ENCODE data around the gene STOML1.
"Not testable (repeated sequence)": the region's sequence is repeated elsewhere in the genome, so short reads cannot be mapped to it uniquely, and the experiment has no call there.

STOML1 gene

DNA sequence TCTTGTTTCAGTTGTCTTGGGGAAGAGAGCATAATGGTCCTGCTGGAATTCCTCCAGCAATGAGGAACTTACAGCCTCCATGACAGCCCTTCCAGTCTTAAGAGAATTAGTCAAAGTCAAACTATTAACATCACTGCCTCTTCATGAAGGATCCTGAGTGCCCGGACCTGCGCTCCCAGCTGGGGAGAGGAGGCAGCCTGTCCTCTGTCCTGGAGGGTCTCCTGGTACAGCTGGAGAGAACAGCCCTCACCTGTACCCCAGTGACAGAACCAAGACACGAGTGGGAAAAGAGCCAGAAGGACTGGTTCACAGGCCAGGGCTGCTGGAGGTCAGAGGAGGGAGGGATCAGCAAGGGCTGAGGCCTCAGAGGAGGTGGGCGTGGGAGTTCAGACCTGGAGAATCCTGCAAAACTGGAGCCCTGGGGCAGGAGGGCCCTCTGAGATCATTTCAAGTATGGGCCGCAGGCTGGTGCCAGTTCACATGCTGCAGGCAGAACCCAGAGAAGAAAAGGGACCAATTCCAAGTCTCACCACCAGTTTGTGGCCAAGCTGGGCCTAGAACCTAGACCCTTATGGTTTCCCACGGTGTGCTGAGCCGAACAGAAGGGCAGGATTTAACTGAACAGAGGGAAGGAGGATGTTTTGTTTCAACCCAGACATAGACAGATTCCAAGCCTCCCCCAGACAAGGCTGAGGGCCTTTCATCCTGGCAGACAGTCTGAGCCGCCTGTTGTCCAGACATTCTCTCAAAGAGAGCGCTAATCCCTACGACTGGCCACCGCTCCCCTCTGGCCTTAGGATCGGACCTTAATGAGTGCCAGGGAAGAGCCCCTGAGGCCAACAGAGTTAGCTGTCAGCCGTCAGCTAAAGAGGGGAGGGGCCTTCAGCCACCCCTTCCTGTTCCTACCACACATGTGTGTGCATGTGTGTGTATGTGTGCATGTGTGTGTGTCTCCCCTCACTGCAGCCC lies 47.6 kb downstream of the STOML1 start:
- no peak overlapping the region for H3K27ac Mint-ChIP-seq
- H3K36me3 Mint-ChIP-seq: no peaks in the 10 kb centered on the region
- peaks cover 4% of the 10 kb centered on the region for H3K27me3 Mint-ChIP-seq
- H3K9me3 Mint-ChIP-seq: no peaks in the 10 kb centered on the region
- DNase-seq (ENCODE audit: low spot score in 2 of 2): no peak
- ATAC-seq (ENCODE audit: low read depth): no peak
- H3K4me1 Mint-ChIP-seq: peaks cover 18% of the 10 kb centered on the region
- H3K4me3 Mint-ChIP-seq: no peak overlapping the region

DNA sequence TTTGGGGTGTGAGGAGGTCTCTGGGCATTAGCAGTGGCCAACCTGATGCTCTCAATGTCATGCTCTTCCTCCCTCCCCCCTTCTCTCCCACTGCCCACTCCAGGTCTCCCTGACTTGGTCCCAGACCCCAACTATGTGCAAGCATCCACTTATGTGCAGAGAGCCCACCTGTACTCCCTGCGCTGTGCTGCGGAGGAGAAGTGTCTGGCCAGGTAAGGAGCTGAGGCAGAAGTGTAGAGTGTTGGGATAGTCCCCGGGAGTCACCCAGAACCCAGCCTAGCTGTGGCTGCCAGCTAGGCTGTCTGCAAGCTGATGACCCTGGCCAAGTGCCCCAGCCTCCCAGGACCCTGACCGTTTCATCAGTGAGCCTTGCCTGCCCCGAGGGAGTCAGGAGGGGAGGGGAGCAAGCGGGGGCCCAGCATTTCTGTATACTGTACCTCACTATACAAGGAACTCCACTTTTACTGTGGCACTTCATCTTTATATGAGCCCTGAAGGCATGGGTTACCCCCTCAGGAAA lies 49.3 kb downstream of the STOML1 start:
- no peak for ATAC-seq (ENCODE audit: low read depth)
- no peak overlapping the region for H3K27ac Mint-ChIP-seq
- no peaks in the 10 kb centered on the region for H3K36me3 Mint-ChIP-seq
- H3K9me3 Mint-ChIP-seq: no peaks in the 10 kb centered on the region
- no peak overlapping the region for H3K4me3 Mint-ChIP-seq
- no peak for DNase-seq (ENCODE audit: low spot score in 2 of 2)
- H3K27me3 Mint-ChIP-seq: peaks cover 4% of the 10 kb centered on the region
- peaks cover 18% of the 10 kb centered on the region for H3K4me1 Mint-ChIP-seq

DNA sequence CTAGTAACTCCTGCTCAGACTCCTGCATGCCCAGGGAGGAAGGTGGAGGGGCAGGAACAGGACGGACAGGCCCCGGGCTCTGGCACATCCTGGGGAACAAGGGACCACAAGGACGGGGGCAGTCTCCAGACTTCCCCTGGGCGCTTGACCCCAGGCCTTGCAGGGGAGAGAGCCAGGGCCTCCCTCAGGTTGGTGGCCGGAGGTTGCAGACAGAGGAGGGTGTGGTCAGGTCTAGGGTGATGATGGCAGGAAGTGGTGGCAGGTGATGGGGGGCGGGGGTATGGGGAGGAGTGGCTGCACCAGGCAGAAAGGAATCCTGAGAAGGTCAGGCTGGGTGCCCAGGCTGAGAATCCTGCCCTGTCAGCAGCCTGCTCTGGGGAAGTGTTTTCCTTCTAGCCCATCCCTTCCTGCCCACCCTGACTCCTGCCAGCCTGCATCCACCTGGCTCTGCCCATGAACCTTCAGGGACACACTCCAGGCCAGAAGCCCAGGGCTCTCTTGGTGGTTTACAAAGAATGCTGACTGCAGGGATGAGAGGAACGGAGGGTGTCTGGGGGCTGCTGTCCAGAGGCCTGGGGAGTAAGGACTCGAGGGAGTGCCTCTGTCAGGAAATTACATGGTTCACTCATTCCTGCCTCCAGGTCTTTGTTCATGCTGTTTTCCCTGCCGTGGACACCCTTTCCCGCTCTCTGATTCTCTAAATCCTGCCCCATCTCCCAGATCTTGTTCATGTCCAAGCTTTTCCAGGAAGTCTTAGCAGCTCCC lies 50.0 kb downstream of the STOML1 start:
- no peak for ATAC-seq (ENCODE audit: low read depth)
- H3K9me3 Mint-ChIP-seq: no peaks in the 10 kb centered on the region
- no peak for DNase-seq (ENCODE audit: low spot score in 2 of 2)

DNA sequence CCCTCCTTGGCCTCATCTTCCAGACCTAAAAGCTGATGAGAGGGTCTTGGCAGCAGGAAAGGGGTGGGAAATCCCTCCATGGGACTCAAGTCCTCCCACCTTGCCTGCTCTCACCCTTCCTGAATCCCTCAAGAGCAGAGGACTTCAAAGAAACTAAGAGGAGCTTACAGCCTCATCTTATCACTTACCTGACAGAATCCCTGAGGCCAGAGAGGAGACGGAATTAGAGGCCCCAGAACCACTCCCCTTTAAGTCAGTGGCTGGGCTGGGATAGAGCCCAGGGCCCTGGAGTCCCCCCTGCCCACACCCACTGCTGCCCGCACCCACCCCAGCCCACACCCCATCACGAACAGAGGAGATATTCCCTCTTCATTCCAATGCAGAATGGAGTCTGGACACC lies 50.6 kb downstream of the STOML1 start:
- DNase-seq (ENCODE audit: low spot score in 2 of 2): no peak
- Mint-ChIP-seq H3K4me1 (peaks cover 16% of the 10 kb centered on the region), H3K27ac (no peak overlapping the region), H3K4me3 (no peak overlapping the region), H3K27me3 (peaks cover 6% of the 10 kb centered on the region), H3K9me3 (no peaks in the 10 kb centered on the region), H3K36me3 (no peaks in the 10 kb centered on the region)
- no peak for ATAC-seq (ENCODE audit: low read depth)

More for the DNA sequence above, 50.0 kb downstream of the STOML1 start:
- Mint-ChIP-seq H3K27me3 (peaks cover 4% of the 10 kb centered on the region), H3K27ac (no peak overlapping the region), H3K4me3 (no peak overlapping the region), H3K4me1 (peaks cover 18% of the 10 kb centered on the region), H3K36me3 (no peaks in the 10 kb centered on the region)

DNA sequence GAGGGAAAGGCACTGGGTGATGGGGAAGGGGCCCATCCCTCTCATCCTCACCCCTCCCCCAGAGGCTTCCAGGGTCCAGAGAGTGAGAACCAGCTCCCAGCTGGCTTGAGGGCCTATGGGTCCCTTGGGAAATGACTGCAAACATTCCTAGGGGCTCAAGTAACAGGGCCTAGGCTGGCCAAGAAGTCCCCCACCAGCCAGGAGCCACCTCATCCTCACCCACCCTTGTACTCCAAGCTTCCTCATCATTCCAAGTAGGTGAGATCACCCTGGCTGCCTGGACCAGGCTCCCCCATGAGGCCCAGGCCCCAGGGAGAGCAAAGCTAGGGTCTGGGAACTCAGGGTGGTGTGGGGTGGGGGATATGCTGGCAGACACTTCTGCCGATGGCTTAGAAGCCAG lies 51.1 kb downstream of the STOML1 start:
- Mint-ChIP-seq H3K27me3 (peaks cover 7% of the 10 kb centered on the region), H3K36me3 (no peaks in the 10 kb centered on the region)
- ATAC-seq (ENCODE audit: low read depth): no peak

DNA sequence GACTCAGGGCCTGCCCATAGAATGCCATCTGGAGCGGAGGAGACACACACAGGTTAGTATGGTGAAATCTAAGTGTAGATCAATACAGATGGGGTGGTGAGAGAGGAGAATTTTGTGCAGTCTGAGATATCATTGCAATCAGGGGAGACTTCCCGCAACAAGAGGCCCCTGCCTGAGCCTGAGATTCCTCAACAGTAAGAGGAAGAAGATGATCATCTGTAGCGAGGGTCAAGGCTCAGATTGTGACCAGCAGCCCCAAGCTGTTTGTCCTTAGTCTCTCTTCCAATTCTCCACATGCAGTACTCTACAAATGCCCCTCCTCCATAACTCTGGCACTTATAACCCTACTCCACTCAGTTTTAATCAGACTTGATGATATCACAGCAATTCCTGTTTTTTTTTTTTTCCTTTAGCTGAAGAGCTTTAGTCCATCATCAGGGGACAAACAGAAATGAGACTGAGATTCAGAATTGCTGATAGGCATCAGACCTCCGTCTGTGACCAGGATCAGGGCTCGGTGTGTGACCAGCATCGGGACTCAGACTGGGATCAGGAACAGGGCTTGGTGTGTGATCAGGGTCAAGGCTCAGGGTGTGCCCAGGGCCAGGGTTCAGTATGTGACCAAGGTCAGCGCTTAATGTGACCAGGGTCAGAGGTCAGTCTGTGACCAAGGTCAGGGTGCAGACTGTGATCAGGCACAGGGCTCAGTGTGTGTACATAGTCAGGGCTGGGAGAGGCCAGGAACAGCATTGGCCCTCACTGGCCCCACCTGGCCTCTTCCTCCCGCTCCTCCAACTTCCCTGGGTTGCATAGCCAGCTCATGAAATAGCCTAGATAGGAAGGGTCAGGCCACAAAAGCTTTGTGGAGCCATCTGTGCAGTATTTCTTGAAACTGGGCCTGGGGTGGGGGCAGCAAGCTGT lies 51.8 kb downstream of the STOML1 start:
- no peak overlapping the region for H3K27ac Mint-ChIP-seq
- peaks cover 12% of the 10 kb centered on the region for H3K4me1 Mint-ChIP-seq
- H3K4me3 Mint-ChIP-seq: no peak overlapping the region
- no peaks in the 10 kb centered on the region for H3K36me3 Mint-ChIP-seq
- DNase-seq (ENCODE audit: low spot score in 2 of 2) (no peak), ATAC-seq (ENCODE audit: low read depth) (no peak)
- H3K9me3 Mint-ChIP-seq: no peaks in the 10 kb centered on the region
- peaks cover 6% of the 10 kb centered on the region for H3K27me3 Mint-ChIP-seq

More for the DNA sequence above, 51.1 kb downstream of the STOML1 start:
- no peak overlapping the region for H3K4me3 Mint-ChIP-seq
- H3K9me3 Mint-ChIP-seq: no peaks in the 10 kb centered on the region
- H3K4me1 Mint-ChIP-seq: peaks cover 14% of the 10 kb centered on the region
- no peak for DNase-seq (ENCODE audit: low spot score in 2 of 2)
- no peak overlapping the region for H3K27ac Mint-ChIP-seq

DNA sequence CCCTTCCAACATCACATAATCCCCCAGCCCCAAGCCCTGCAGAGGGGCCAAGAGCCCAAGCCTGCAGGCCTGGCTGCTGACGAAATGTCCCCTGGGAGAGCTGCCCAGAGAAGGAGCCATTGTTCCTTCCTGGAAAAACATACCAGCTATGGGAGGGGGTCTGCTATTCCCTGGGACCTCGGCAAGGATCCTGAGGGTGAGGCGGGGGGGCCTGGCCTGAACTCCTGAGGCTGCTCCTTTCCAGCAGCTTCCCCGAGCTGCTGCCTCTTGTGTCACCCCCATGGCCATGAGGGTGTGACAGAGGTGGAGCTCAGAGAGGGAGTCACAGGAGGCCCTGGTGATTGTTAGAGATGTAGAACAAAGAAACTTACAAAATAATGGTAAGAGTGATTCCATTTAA lies 53.0 kb downstream of the STOML1 start:
- H3K9me3 Mint-ChIP-seq: no peaks in the 10 kb centered on the region
- peaks cover 7% of the 10 kb centered on the region for H3K27me3 Mint-ChIP-seq
- no peaks in the 10 kb centered on the region for H3K36me3 Mint-ChIP-seq
- H3K4me3 Mint-ChIP-seq: no peak overlapping the region
- DNase-seq (ENCODE audit: low spot score in 2 of 2): no peak
- no peak overlapping the region for H3K27ac Mint-ChIP-seq
- no peak for ATAC-seq (ENCODE audit: low read depth)
- H3K4me1 Mint-ChIP-seq: peaks cover 12% of the 10 kb centered on the region

DNA sequence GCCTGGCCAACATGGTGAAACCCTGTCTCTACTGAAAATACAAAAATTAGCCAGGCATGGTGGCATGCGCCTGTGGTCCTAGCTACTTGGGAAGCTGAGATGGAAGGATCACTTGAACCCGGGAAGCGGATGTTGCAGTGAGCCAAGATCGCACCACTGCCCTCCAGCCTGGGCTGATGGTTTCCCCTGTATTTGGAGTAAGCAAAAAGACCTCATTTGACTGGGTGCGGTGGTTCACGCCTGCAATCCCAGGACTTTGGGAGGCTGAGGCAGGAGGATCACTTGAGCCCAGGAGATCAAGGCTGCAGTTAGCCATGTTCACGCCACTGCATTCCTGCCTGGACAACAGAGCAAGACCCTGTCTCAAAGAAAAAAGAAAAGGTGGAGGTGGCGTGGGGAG lies 53.6 kb downstream of the STOML1 start:
- not testable (repeated sequence) for DNase-seq (ENCODE audit: low spot score in 2 of 2); ATAC-seq (ENCODE audit: low read depth); H3K27ac Mint-ChIP-seq; H3K9me3 Mint-ChIP-seq; H3K4me3 Mint-ChIP-seq; H3K27me3 Mint-ChIP-seq; H3K36me3 Mint-ChIP-seq
- peaks cover 12% of the 10 kb centered on the region for H3K4me1 Mint-ChIP-seq

DNA sequence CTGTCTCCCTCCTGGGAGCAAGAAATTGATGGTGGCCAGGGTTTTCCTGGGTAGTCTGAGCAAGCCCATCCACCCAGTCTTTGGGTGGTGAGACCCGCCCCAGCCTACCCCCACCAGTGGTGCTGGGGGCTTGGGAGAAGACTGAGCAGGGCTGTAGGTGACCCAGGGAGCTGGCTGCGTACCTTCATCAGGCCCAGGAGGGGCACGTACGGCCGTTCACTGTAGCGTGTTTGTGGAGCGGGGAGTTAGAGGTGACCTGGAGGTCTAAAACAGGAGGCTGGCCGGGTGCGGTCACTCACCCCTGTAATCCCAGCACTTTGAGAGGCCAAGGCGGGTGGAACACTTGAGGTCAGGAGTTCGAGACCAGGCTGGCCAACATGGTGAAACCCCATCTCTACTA lies 54.4 kb downstream of the STOML1 start:
- Mint-ChIP-seq H3K36me3 (no peaks in the 10 kb centered on the region), H3K27ac (no peak overlapping the region), H3K27me3 (peaks cover 9% of the 10 kb centered on the region), H3K4me3 (no peak overlapping the region), H3K9me3 (no peaks in the 10 kb centered on the region), H3K4me1 (peaks cover 12% of the 10 kb centered on the region)
- no peak for ATAC-seq (ENCODE audit: low read depth)
- DNase-seq (ENCODE audit: low spot score in 2 of 2): no peak

DNA sequence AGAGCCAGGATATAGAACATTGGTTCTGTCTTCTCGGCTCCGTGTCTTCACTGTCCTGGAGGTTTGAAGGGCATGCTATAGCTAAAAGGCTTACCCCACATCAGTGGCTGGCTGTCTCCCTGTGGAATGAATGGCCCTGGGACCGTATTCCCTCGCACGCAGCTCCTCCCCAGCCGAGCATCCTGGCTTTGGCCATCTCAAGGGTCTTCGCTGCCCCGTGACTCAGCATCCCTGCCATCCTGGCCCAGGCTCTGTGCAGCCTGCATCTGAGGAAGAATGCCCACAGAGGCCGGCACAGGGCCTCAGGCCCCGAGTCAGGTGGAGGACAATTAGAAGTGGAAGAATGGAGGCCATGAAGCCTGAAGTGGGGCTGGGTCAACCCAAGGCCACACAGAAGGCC lies 54.8 kb downstream of the STOML1 start:
- Mint-ChIP-seq H3K36me3 (no peaks in the 10 kb centered on the region), H3K27me3 (peaks cover 9% of the 10 kb centered on the region), H3K4me3 (no peak overlapping the region), H3K27ac (no peak overlapping the region), H3K9me3 (no peaks in the 10 kb centered on the region), H3K4me1 (peaks cover 8% of the 10 kb centered on the region)
- no peak for DNase-seq (ENCODE audit: low spot score in 2 of 2)
- ATAC-seq (ENCODE audit: low read depth): no peak

DNA sequence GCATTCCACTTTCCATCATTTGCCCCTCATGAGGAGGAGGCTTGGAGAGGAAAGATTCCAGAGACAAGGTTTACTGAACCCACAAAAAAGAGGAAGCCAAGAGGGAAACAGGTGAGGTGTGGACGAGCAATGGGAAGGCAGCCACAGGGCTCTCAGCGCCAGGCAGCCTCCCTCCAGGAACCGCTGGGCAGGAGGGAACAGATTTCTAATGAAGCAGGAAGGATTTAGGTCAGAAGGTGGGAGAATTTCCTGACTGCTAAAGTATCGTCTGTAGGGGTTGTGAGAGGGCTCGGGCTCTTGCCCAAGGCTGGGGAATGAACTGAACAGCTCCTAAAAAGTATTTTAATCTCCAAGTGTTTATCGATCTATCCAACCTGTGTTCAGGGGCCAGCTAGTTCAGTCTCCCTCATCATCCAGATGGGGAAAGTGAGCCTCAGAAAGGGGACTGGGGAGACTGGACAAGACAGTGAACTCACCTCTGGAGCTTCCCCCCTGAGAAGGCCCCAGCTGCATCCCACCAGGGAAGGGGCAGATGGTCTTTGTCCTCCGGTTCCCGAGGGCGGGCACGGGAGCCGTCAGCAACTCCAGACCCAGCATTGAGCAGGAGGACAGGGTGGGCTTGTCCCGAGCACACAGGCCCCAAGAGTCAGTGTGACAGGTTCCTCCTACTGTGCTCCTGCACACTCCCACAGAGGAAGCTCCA lies 55.4 kb downstream of the STOML1 start:
- H3K4me3 Mint-ChIP-seq: no peak overlapping the region
- no peaks in the 10 kb centered on the region for H3K9me3 Mint-ChIP-seq
- H3K4me1 Mint-ChIP-seq: peaks cover 4% of the 10 kb centered on the region
- no peak overlapping the region for H3K27ac Mint-ChIP-seq
- DNase-seq (ENCODE audit: low spot score in 2 of 2) (no peak), ATAC-seq (ENCODE audit: low read depth) (no peak)
- H3K27me3 Mint-ChIP-seq: peaks cover 9% of the 10 kb centered on the region
- H3K36me3 Mint-ChIP-seq: no peaks in the 10 kb centered on the region

DNA sequence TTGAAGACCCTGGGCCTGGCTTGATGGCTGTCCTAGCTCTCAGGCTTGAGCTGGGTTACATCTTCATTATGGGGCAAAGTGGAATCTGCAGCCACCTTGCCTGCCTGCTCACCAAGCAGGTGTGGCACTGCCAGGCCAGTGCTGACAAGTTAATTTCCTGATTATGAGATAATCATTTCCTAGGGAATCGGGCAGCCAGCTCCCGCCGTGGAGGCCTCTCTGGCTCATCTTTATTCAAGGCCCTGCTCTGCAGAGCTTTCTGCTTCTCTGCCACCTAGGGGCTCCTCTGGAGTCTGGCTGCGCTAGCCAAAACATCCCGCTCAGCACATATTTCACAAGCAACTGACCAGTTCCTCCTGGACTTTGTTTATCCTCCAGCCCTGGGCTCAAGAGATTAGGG lies 55.9 kb downstream of the STOML1 start:
- H3K4me1 Mint-ChIP-seq: peaks cover 5% of the 10 kb centered on the region
- H3K36me3 Mint-ChIP-seq: no peaks in the 10 kb centered on the region
- H3K27me3 Mint-ChIP-seq: peaks cover 10% of the 10 kb centered on the region
- no peak overlapping the region for H3K4me3 Mint-ChIP-seq
- no peak for DNase-seq (ENCODE audit: low spot score in 2 of 2)
- no peaks in the 10 kb centered on the region for H3K9me3 Mint-ChIP-seq
- ATAC-seq (ENCODE audit: low read depth): no peak
- no peak overlapping the region for H3K27ac Mint-ChIP-seq

DNA sequence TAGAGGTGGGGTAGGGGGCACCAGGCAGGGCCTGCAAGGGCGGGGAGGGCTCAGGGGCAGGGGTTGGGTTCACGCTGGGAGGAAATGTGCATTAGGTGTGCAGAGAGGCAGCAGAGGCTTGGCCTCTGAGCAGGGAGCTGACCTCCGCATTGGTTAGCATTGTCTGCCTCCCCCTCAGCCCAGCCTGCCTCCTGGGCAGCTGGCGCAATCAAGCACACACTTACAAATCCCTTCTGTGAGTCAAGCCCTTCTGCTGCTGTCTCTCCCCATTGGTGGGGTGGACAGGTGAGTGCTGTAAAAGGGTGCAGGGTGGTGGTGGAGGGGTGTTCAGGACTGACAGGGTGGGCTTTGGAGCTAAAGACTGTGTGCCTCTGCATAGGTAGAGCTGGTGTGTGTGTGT lies 56.5 kb downstream of the STOML1 start:
- Mint-ChIP-seq H3K36me3 (no peaks in the 10 kb centered on the region), H3K27me3 (peaks cover 11% of the 10 kb centered on the region), H3K4me1 (peaks cover 7% of the 10 kb centered on the region), H3K4me3 (no peak overlapping the region), H3K9me3 (no peaks in the 10 kb centered on the region), H3K27ac (no peak overlapping the region)
- ATAC-seq (ENCODE audit: low read depth): no peak
- DNase-seq (ENCODE audit: low spot score in 2 of 2): no peak
